Muscle of leg (tissue), 16 donors: Measurements from ENCODE around the gene HOMER2. TPM values are rescaled to one million over a fixed set of nuclear protein-coding genes. Genes with fewer than 3 reads are reported as not detected.
"Not testable (repeated sequence)": the region's sequence is repeated elsewhere in the genome, so short reads cannot be mapped to it uniquely, and the experiment has no call there.

Source experiments
- DNase-seq: peaks from one replicate; pipeline ENCODE4 v3.0.0; 2013
- H3K27ac ChIP-seq: one replicate; pipeline ENCODE4 v1.5.1; 2013; ENCODE audit warnings: mild to moderate bottlenecking, low read length, control low read depth
- H3K27me3 ChIP-seq: one replicate; pipeline ENCODE4 v1.6.1; 2013; ENCODE audit warnings: low read length; ENCODE audit not compliant: control insufficient read depth, insufficient read depth
- H3K36me3 ChIP-seq: one replicate; pipeline ENCODE4 v1.6.1; 2013; ENCODE audit warnings: low read length; ENCODE audit not compliant: control insufficient read depth, insufficient read depth
- H3K4me1 ChIP-seq: one replicate; pipeline ENCODE4 v1.6.1; 2013; ENCODE audit warnings: low read length; ENCODE audit not compliant: control insufficient read depth, insufficient read depth
- H3K4me3 ChIP-seq: one replicate; pipeline ENCODE4 v1.5.1; 2013; ENCODE audit warnings: low read length, control low read depth
- H3K9me3 ChIP-seq: replicated peaks from 2 replicates; pipeline ENCODE4 v1.6.1; 2013; ENCODE audit warnings: low read depth, low read length; ENCODE audit not compliant: control insufficient read depth
- WGBS: methylation state at CpG from one replicate; pipeline ENCODE4 v1.1.5; 2013; ENCODE audit warnings: missing lambda C conversion rate; ENCODE audit not compliant: insufficient coverage; 5-methylcytosine and 5-hydroxymethylcytosine counted together
- long read RNA-seq, 11 donors: transcript quantifications; one replicate each; lab custom pipeline, GENCODE V29; 2026
- polyA plus RNA-seq, 8 donors: library from polyadenylated mRNA; unstranded; fragments of 120-200 nt; gene quantifications; one replicate each; pipeline versions ENCODE4 v1.2.1 to v1.2.3, GENCODE V29; 2013; ENCODE audit warnings: inconsistent platforms in 1 of 8, low replicate concordance in 1 of 8; ENCODE audit not compliant: insufficient read length in 8 of 8, insufficient read depth in 1 of 8
- total RNA-seq: library from RNA; stranded (reverse); fragments of 120-200 nt; gene quantifications from one replicate; pipeline ENCODE4 v1.2.4, GENCODE V29; 2013

Gene HOMER2
- total RNA-seq = 27.0 TPM
- 10 to 100 TPM; 20.1 to 28.8 (median 24.6) TPM for polyA plus RNA-seq
- long read RNA-seq, donor 1, partial matches to known transcripts = 0 of 2 reads
- long read RNA-seq, donor 1, other reads (novel, unspliced or antisense) = 0 of 2 reads
- long read RNA-seq, donor 2 = 0 reads
- long read RNA-seq, donor 3, partial matches to known transcripts = 0 of 3 reads
- long read RNA-seq, donor 3, other reads (novel, unspliced or antisense) = 0 of 3 reads
- long read RNA-seq, donor 4, partial matches to known transcripts = 0 of 1 reads
- long read RNA-seq, donor 4, other reads (novel, unspliced or antisense) = 0 of 1 reads
- long read RNA-seq, donor 5, partial matches to known transcripts = 0 of 4 reads
- long read RNA-seq, donor 5, other reads (novel, unspliced or antisense) = 0 of 4 reads
- long read RNA-seq, donor 6, transcript HOMER2-202 (9 exons, 1,950 nt) = major isoform, 5 of 7 reads
- long read RNA-seq, donor 6, partial matches to known transcripts = 0 of 7 reads
- long read RNA-seq, donor 6, other reads (novel, unspliced or antisense) = 0 of 7 reads
- long read RNA-seq, donor 7, transcript HOMER2-202 (9 exons, 1,950 nt) = major isoform, 5 of 5 reads
- long read RNA-seq, donor 7, partial matches to known transcripts = 0 of 5 reads
- long read RNA-seq, donor 7, other reads (novel, unspliced or antisense) = 0 of 5 reads
- long read RNA-seq, donor 8, partial matches to known transcripts = 0 of 3 reads
- long read RNA-seq, donor 8, other reads (novel, unspliced or antisense) = 0 of 3 reads
- long read RNA-seq, donor 9, partial matches to known transcripts = 0 of 7 reads
- long read RNA-seq, donor 9, other reads (novel, unspliced or antisense) = 0 of 7 reads
- long read RNA-seq, donor 10, partial matches to known transcripts = 0 of 2 reads
- long read RNA-seq, donor 10, other reads (novel, unspliced or antisense) = 0 of 2 reads
- long read RNA-seq, donor 11, partial matches to known transcripts = 0 of 4 reads
- long read RNA-seq, donor 11, other reads (novel, unspliced or antisense) = 0 of 4 reads

DNA sequence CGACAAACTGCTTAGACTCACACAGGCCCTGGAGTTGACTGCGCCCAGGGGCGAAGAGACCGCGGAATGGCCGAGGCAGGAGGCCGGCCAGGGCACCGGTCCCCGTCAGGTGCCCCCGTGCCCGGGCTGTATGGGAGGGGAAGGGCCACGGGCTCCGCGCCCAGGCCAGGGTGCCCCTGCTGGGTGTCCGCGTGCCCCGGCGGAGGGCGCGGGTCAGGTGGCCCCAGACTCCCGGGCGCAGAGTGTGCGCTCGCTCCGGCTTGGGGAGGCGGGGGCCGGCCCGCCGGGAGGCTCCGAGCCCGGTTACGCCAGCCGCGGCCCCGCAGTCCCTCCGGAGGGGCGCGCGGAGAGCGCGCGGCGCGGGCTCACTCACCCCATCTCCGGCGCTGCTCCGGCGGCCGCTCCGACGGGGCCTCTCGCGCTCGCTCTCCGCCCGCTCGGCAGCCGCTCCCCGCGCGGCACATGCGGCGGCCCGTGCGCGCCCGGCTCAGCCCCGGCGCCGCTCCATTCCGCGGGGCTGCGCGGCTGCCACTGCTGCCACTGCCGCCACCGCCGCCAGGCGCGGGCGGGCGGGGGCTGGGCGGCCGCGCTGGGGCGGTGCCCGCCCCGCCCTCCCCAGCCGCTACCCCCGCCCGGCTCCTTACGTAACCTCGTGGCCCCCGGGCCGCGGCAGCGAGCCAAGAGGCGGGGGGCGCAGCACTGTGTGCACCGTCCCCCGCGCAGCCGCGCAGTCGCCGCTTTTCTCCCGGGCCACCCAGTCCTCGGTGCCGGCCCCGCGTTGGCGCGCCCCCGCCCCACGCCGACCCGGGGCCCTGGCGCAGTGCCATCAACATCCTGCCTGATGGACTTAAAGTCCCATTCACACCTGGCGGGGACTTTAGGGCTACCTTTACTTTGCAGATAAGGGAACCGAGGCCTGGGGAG lies at the start of gene HOMER2:
Gene HOMER2 (minus strand): TSS at position 563 of the 924 bp plus-strand sequence. CDS start 185 bp downstream, at position 378.
- H3K27me3 ChIP-seq = peaks cover 18% of the 10 kb centered on the region
- no peaks in the 10 kb centered on the region for H3K9me3 ChIP-seq
- no peaks in the 10 kb centered on the region for H3K36me3 ChIP-seq
- H3K27ac ChIP-seq = no peak within 1 kb of the TSS
- under 1% methylated on average over 102 of the region's 119 CpGs for WGBS
- DNase-seq = peak; percentile 37
- peaks cover 12% of the 10 kb centered on the region for H3K4me1 ChIP-seq
- H3K4me3 ChIP-seq = peak within 1 kb of the TSS; percentile 43

- not testable (repeated sequence) for DNase-seq, H3K36me3 ChIP-seq, H3K27me3 ChIP-seq, H3K27ac ChIP-seq, H3K4me3 ChIP-seq, H3K9me3 ChIP-seq, H3K4me1 ChIP-seq
- WGBS = 82% methylated on average over 3 of the region's 3 CpGs
Measured at GRCh38 chr15:83000672-83001031, 48.1 kb upstream of the HOMER2 start.

GRCh38 chr15:82999905-83000671 lies 47.6 kb upstream of the HOMER2 start:
- Histone ChIP-seq H3K27ac (peak overlapping the region; percentile 13), H3K36me3 (peaks cover 6% of the 10 kb centered on the region), H3K4me1 (no peaks in the 10 kb centered on the region), H3K9me3 (no peaks in the 10 kb centered on the region), H3K4me3 (peak overlapping the region; percentile 24), H3K27me3 (no peaks in the 10 kb centered on the region)
- no CpG with 5 or more reads among the region's 6 CpGs for WGBS
- peak; percentile 51 for DNase-seq

GRCh38 chr15:82999426-82999825 lies 46.9 kb upstream of the HOMER2 start:
- no peak overlapping the region for H3K27ac ChIP-seq
- H3K4me1 ChIP-seq = no peaks in the 10 kb centered on the region
- no peaks in the 10 kb centered on the region for H3K27me3 ChIP-seq
- 79% methylated on average over 5 of the region's 6 CpGs for WGBS
- no peak for DNase-seq
- no peaks in the 10 kb centered on the region for H3K9me3 ChIP-seq
- peaks cover 3% of the 10 kb centered on the region for H3K36me3 ChIP-seq
- H3K4me3 ChIP-seq = no peak overlapping the region

- H3K4me1 ChIP-seq = no peaks in the 10 kb centered on the region
- WGBS = no CpG with 5 or more reads among the region's 3 CpGs
- no peak for DNase-seq
Measured at GRCh38 chr15:82995938-82996337, 43.4 kb upstream of the HOMER2 start.

DNA sequence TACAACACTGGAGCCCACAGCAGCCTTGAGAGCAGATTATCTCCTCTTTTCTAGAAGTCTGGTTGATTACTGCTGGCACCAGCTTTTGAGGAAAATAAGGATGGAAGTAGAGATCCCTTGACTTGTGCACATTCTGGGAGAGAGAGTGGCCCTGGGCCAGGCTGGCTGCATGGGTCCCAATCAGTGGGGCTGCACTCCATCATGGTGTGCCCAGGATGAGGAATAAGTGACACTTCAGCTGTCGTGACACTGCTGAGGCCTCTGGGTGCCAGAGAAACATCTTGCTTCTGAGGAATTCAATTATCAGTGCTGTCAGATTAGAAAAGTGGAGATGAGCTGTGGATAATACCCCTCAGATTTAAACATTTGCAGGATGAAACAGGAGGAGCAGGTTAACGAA lies 42.6 kb upstream of the HOMER2 start:
- no peak overlapping the region for H3K27ac ChIP-seq
- WGBS = 84% methylated on average over 2 of the region's 2 CpGs
- H3K27me3 ChIP-seq = no peaks in the 10 kb centered on the region
- no peaks in the 10 kb centered on the region for H3K9me3 ChIP-seq
- H3K4me1 ChIP-seq = no peaks in the 10 kb centered on the region
- no peak overlapping the region for H3K4me3 ChIP-seq
- DNase-seq = no peak
- H3K36me3 ChIP-seq = peaks cover 3% of the 10 kb centered on the region

More at GRCh38 chr15:82995938-82996337, 43.4 kb upstream of the HOMER2 start:
- H3K36me3 ChIP-seq = peaks cover 3% of the 10 kb centered on the region
- no peak overlapping the region for H3K4me3 ChIP-seq
- no peaks in the 10 kb centered on the region for H3K27me3 ChIP-seq
- no peak overlapping the region for H3K27ac ChIP-seq
- H3K9me3 ChIP-seq = no peaks in the 10 kb centered on the region

DNA sequence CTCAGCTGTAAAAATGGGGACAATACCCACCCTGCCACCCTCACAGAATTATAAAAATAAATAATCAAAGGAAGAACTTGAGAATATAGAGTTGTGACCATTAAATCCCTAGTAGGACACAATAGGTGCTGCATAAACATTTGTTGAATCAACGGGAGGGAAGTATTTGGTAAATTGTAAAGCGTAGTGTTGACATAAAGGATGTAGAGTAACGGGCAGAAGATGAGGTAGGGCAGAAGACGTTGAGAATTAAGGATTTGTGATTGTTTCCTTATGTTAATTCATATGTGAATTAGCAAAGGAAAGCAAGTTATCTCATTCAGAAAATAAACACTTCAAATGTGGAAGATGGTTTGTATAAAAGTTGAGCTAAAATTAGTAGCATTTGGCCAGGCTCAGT lies 40.6 kb upstream of the HOMER2 start:
- Histone ChIP-seq H3K27ac (no peak overlapping the region), H3K9me3 (no peaks in the 10 kb centered on the region), H3K27me3 (no peaks in the 10 kb centered on the region), H3K4me3 (no peak overlapping the region), H3K4me1 (no peaks in the 10 kb centered on the region), H3K36me3 (peaks cover 9% of the 10 kb centered on the region)
- DNase-seq = no peak
- 80% methylated on average over 2 of the region's 4 CpGs for WGBS

- Histone ChIP-seq H3K9me3 (no peaks in the 10 kb centered on the region), H3K27ac (no peak overlapping the region), H3K4me1 (no peaks in the 10 kb centered on the region), H3K4me3 (no peak overlapping the region), H3K36me3 (peaks cover 9% of the 10 kb centered on the region), H3K27me3 (no peaks in the 10 kb centered on the region)
- no CpG with 5 or more reads among the region's 3 CpGs for WGBS
- DNase-seq = no peak
Measured at GRCh38 chr15:82992436-82992998, 40.0 kb upstream of the HOMER2 start.

DNA sequence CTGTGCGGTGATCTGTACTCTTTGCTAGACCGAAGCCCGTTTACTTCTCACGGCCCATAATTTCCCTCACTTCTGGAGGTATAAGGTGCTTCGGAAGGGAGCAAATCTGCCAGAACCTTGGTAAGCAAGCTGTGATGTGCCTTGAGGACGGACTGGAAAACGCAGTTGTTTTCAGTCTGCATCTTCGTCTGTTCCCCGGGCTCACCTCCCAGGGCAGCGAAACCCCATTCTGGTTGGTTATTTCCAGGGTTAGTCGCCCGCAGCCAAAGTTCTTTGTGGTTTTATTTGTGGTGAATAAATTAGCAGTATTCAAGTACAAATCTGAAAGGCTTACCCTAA lies 33.9 kb upstream of the HOMER2 start:
- Histone ChIP-seq H3K4me3 (peak overlapping the region; percentile 70), H3K27ac (peak overlapping the region; percentile 76), H3K27me3 (no peaks in the 10 kb centered on the region), H3K36me3 (peaks cover 10% of the 10 kb centered on the region), H3K4me1 (peaks cover 12% of the 10 kb centered on the region), H3K9me3 (no peaks in the 10 kb centered on the region)
- WGBS = 0% methylated on average over 2 of the region's 12 CpGs
- no peak for DNase-seq
